Activated CD8-positive, alpha-beta memory T cell treated with anti-CD3 and anti-CD28 coated beads, Interleukin-2, amount 10 ng/mL, durations not matched to agents 7 days and 5 days (primary cell): Measurements from ENCODE around the gene ASL. TPM values are rescaled to one million over a fixed set of nuclear protein-coding genes. Genes with fewer than 3 reads are reported as not detected.
"Not testable (repeated sequence)": the region's sequence is repeated elsewhere in the genome, so short reads cannot be mapped to it uniquely, and the experiment has no call there.

Experiments used
- ATAC-seq: fragments of 150-1000 bp; cut with Tn5 transposase; one replicate; pipeline ENCODE4 v1.10.0; 2021; ENCODE audit warnings: moderate library complexity
- CTCF ChIA-PET: fragments of 350-600 bp; sonication (Branson Sonifier 250); formaldehyde crosslinking; loops from one replicate; lab custom pipeline; 2021; ENCODE audit warnings: antibody characterized with exemption; lab: Charles Lee
- DNase-seq: peaks from one replicate; pipeline ENCODE4 v3.0.0-alpha.2; 2020
- H3K27ac Mint-ChIP-seq: one replicate; pipeline ENCODE4 v1.8.0; 2021; ENCODE audit warnings: mild to moderate bottlenecking, mixed read lengths
- H3K27me3 Mint-ChIP-seq: one replicate; pipeline ENCODE4 v1.8.0; 2021; ENCODE audit warnings: mixed read lengths
- H3K36me3 Mint-ChIP-seq: one replicate; pipeline ENCODE4 v1.8.0; 2021; ENCODE audit warnings: mild to moderate bottlenecking, mixed read lengths
- H3K4me1 Mint-ChIP-seq: one replicate; pipeline ENCODE4 v1.8.0; 2021; ENCODE audit warnings: mixed read lengths
- H3K4me3 Mint-ChIP-seq: one replicate; pipeline ENCODE4 v1.8.0; 2021; ENCODE audit warnings: mild to moderate bottlenecking, moderate library complexity, mixed read lengths
- H3K9me3 Mint-ChIP-seq: one replicate; pipeline ENCODE4 v1.8.0; 2022; ENCODE audit warnings: low read depth, mixed read lengths
- total RNA-seq, 2 experiments: library from RNA; stranded (reverse); gene quantifications; one replicate each; pipeline ENCODE4 v1.2.3, GENCODE V29; 2021

The ASL gene
- total RNA-seq, 2 experiments from 2014 or later: 30.1 to 36.7 TPM

DNA sequence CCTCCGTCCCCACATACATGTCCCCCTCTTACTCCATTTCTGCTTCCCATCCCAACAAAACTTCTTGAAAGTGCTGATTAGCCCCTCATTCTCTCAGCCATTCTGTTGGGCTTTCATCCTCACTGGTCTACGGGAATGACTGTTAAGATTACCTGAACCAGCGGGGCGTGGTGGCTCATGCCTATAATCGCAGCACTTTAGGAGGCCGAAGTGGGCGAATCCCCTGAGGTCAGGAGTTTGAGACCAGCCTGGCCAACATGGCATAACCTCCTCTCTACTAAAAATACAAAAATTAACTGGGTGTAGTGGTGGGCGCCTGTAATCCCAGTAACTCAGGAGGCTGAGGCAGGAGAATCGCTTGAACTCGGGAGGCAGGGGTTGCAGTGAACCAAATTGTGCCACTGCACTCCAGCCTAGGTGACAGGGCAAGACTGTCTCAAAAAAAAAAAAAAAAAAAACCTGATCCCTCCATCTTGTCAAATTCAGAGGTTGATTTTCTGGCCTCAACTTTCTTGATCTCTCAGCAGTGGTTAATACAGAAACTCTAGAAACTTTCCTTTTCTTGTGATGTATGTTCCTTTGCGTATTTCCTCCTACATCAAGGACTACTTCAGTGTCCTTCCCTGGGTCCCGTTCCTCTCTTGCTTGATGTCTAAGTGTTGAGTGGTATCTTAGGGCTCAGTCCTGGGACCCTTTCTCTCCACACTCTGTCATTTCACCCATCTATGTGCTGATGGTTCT, 41.2 kb downstream of the ASL start:
- Mint-ChIP-seq H3K36me3 (peaks cover 18% of the 10 kb centered on the region), H3K4me3 (peak overlapping the region; percentile 60), H3K4me1 (peaks cover 36% of the 10 kb centered on the region)
- CTCF ChIA-PET, H3K9me3 Mint-ChIP-seq, H3K27ac Mint-ChIP-seq, H3K27me3 Mint-ChIP-seq, DNase-seq, ATAC-seq: not testable (repeated sequence)

DNA sequence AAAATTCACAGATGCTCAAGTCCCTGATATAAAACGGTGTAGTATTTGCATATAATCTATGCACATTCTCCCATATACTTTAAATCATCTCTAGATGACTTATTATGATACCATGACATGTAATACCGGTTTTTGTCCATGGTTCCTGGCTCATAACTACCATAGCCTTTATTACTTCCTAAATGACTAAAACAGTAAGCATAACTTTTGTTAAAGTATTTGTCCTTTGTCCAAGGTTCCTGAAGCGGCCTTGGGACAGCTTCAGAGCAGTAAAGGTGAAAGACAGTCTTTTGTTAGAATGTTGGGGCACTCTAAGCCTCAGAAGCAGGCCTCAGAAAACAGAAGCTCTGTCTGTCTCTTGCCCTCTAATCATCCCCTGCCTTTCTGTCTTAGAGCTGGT, 43.0 kb downstream of the ASL start:
- peaks cover 19% of the 10 kb centered on the region for H3K36me3 Mint-ChIP-seq
- H3K9me3 Mint-ChIP-seq: no peaks in the 10 kb centered on the region
- DNase-seq (no peak), ATAC-seq (no peak)
- H3K4me1 Mint-ChIP-seq: peaks cover 36% of the 10 kb centered on the region
- CTCF ChIA-PET: no interaction called here
- no peaks in the 10 kb centered on the region for H3K27me3 Mint-ChIP-seq
- no peak overlapping the region for H3K4me3 Mint-ChIP-seq
- no peak overlapping the region for H3K27ac Mint-ChIP-seq

DNA sequence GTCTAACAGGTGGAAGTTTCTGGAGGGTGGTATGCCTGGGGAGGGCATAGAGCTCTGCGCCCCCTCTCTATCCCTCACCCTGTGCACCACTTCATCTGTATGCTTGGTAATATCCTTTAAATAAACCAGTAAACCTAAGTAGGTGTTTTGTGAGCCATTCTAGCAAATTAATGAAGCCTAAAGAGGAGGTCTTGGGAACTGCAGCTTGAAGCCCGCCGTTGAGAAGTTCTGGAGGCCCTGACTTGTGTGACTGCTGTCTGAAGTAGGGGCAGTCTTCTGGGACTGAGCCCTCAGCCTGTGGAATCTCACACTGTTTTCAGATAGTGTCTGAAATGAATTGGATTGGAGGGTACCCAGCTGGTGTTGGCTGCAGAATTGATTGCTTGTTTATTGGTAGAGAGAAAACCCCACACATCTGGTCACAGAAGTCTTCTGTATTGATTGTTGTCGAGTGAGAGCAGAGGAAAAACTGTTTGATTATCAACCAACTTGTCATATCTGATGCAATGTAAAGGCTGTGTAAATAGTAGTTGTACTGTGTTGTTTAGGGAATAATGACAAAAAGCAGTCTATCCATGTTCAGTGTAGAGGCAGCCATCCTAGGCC, 43.7 kb downstream of the ASL start:
- H3K4me1 Mint-ChIP-seq: peaks cover 36% of the 10 kb centered on the region
- no peaks in the 10 kb centered on the region for H3K9me3 Mint-ChIP-seq
- no peaks in the 10 kb centered on the region for H3K27me3 Mint-ChIP-seq
- ATAC-seq: no peak
- DNase-seq: no peak
- H3K36me3 Mint-ChIP-seq: peaks cover 19% of the 10 kb centered on the region
- H3K4me3 Mint-ChIP-seq: no peak overlapping the region
- peak overlapping the region; percentile 21 for H3K27ac Mint-ChIP-seq
- CTCF ChIA-PET: no interaction called here

DNA sequence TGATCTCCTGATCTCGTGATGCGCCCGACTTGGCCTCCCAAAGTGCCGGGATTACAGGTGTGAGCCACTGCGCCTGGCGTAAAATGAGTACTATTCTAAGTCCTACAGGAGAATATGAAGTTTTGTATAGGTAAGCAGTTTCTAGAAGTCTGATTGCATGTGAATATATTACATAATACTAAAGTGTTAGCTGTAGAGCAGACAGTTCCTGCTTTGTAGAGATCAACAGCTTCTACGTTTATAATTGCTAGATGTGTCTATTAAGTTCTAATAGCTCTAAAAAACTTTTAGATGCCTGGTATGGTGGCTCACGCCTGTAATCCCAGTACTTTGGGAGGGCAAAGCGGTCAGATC, 47.5 kb downstream of the ASL start:
- Mint-ChIP-seq H3K27me3 (no peaks in the 10 kb centered on the region), H3K9me3 (no peaks in the 10 kb centered on the region), H3K4me3 (no peak overlapping the region), H3K4me1 (peaks cover 37% of the 10 kb centered on the region), H3K27ac (no peak overlapping the region), H3K36me3 (peaks cover 10% of the 10 kb centered on the region)
- CTCF ChIA-PET: no interaction called here
- no peak for ATAC-seq
- DNase-seq: no peak

DNA sequence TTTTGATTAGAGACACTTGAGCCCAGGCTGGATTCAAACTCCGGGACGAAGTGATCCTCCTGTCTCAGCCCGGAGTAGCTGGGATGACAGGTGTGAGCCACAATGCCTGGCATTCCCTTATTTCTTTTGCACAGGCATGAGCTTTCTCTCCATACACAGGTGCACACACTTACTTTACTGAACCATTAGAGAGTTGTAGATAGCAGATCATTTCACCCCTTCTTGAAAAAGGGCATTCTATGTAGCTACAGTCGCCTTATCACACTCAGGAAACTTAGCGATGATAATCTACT, 48.9 kb downstream of the ASL start:
- H3K27me3 Mint-ChIP-seq, H3K36me3 Mint-ChIP-seq, H3K27ac Mint-ChIP-seq, DNase-seq, H3K4me3 Mint-ChIP-seq, ATAC-seq, CTCF ChIA-PET, H3K9me3 Mint-ChIP-seq: not testable (repeated sequence)
- peaks cover 34% of the 10 kb centered on the region for H3K4me1 Mint-ChIP-seq

DNA sequence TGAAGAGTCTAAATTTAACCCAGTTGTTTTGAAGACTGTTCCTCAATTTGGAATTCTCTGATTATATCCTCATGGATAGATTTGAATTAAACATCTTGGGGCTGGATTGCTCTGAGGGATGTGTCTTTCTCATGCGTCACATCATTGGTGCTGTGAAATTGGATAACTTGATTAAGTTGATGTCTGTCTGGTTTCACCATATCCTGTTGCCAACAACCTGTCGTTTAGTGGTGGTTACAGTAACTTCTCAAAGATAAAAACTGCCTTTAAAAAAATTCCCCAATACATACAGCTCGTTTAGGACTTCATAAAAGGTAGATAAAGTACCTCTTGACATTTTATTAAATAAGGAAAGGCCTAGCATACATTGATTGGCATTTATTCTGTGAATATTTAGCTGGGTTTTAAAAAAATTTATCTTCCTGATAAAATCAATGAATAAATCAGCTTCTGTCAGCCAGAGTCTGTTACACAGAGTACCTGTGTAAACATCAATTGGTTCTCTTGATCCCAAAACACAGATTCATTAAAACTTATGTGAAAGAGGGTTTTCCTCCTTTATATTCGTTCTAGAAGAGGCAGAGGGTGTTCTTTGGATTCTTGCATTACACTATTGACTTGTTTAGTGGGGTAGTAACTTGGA, 49.6 kb downstream of the ASL start:
- no peak for ATAC-seq

DNA sequence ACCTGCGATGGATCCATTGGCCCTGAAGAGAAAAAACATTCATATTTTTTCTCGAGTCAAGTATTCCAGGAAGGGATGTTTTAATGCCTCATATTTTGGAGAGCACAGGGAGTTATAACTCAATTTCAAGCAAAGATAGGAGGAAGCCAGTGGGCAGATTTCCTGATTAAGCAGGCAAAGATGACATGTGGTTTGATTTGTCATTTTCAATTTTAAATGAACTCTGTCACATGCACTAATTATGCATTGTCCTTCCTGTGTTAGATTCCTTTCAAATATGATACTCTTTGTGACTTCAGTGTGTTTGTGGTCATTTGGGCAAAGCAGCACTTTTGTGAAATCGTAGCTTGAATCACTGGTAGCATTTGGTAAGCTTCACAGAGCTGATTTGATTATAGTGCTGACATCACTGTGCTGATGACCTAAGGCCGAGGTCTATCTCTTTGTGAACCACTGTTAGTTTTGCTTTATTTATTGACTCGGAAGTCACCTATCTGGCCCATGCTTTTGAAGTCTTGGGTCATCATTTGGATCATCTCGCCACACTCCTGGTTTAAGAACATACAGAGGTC, 50.2 kb downstream of the ASL start:
- CTCF ChIA-PET: interaction anchor here (0.8 kb wide), 1 partner anchor 12 kb away, joined by 3 read pairs; the partner anchor contains the start of gene CRCP
- Mint-ChIP-seq H3K4me1 (peaks cover 34% of the 10 kb centered on the region), H3K36me3 (peaks cover 13% of the 10 kb centered on the region), H3K27ac (peak overlapping the region; percentile 56)
- DNase-seq, H3K27me3 Mint-ChIP-seq, H3K9me3 Mint-ChIP-seq, H3K4me3 Mint-ChIP-seq: not testable (repeated sequence)
- ATAC-seq: peak; percentile 23

More for the DNA sequence above, 49.6 kb downstream of the ASL start:
- CTCF ChIA-PET: no interaction called here
- peaks cover 9% of the 10 kb centered on the region for H3K36me3 Mint-ChIP-seq
- DNase-seq: no peak
- H3K4me1 Mint-ChIP-seq: peaks cover 36% of the 10 kb centered on the region
- no peaks in the 10 kb centered on the region for H3K9me3 Mint-ChIP-seq
- no peak overlapping the region for H3K4me3 Mint-ChIP-seq
- H3K27me3 Mint-ChIP-seq: no peaks in the 10 kb centered on the region
- H3K27ac Mint-ChIP-seq: peak overlapping the region; percentile 37

DNA sequence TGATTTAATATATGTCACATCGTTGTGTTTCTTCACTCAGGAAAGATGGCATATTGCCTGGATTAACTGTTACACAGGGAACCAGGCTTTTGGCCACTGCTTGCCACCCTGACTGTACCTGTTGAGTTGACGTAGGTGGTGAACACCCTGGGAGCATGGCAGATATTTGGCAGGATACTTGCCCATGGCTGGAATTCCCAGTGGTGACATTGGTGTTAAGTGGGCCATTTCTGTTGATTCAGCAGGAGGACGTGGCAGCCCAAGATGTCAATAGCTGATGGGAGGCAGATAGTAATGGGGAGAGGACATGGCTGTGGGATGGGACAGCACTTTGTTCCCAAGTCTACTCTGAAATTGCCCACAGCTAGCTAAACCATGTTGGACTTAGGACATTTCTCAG, 51.6 kb downstream of the ASL start:
- H3K27ac Mint-ChIP-seq, DNase-seq, CTCF ChIA-PET, H3K27me3 Mint-ChIP-seq, H3K4me3 Mint-ChIP-seq, H3K9me3 Mint-ChIP-seq, ATAC-seq: not testable (repeated sequence)
- peaks cover 21% of the 10 kb centered on the region for H3K36me3 Mint-ChIP-seq
- H3K4me1 Mint-ChIP-seq: peaks cover 34% of the 10 kb centered on the region

DNA sequence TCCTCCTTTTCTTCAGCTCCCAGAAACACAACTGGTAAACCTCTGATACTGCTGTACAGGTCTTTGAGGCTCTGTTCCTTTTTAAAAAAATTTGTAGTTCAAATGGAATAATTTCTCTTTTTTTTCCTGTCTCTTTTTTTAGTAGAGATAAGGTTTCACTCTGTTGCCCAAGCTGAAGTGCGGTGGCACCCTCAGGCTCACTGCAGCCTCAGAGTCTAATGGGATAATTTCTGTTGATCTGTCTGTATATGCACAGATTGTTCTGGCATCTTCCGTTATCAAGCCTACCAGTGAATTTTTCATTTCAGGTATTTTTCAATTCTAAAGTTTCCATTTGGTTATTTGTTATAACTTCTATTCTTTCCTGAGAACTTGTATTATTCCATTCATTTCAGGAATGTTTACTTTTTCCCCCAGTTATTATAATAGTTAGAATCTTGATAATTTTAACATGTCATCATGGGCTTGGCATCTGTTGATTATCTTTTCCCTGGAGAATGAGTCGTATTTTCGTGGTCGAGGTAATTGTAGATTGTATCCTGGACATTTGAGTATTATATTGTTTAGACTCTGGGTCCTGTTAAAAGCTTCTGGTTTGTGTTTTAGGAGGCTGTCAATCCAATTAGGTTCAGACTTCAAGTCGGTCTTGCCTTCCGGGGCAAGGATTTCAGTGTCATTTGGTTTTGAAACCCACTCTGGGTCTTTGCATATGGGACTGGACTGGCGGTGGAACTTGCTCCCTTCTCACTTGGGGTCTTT, 63.6 kb downstream of the ASL start:
- CTCF ChIA-PET: interaction anchor here (0.7 to 0.9 kb wide), 2 partner anchors 108 to 765 kb away, joined by 3 to 4 read pairs; no protein-coding TSS in a partner anchor
- H3K4me1 Mint-ChIP-seq: no peaks in the 10 kb centered on the region
- no peak overlapping the region for H3K4me3 Mint-ChIP-seq

DNA sequence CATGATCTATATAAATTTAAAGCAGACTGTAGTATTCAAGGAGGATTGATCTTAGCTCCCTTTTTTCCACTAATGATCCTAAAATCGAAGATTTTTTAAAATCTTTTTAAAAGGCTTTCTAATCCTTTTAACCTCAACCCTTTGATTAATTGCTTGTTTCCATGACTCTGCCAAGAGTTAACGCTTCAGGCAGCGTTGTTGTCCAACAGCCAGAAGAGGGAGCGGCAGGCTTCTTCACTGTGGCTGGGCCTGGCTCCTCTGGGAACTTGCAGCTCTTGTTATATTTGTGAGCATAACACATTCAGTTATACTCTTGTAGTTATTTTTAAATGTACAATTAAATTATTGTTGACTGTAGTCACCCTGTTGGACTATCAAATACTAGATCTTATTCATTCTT, 65.3 kb downstream of the ASL start:
- H3K4me3 Mint-ChIP-seq: no peak overlapping the region
- DNase-seq (no peak), ATAC-seq (no peak)
- peaks cover 57% of the 10 kb centered on the region for H3K36me3 Mint-ChIP-seq
- H3K27ac Mint-ChIP-seq: no peak overlapping the region
- H3K9me3 Mint-ChIP-seq: no peaks in the 10 kb centered on the region
- H3K27me3 Mint-ChIP-seq: no peaks in the 10 kb centered on the region
- H3K4me1 Mint-ChIP-seq: no peaks in the 10 kb centered on the region
- CTCF ChIA-PET: no interaction called here

More for the DNA sequence above, 63.6 kb downstream of the ASL start:
- H3K27ac Mint-ChIP-seq: no peak overlapping the region
- DNase-seq: no peak
- H3K36me3 Mint-ChIP-seq: peaks cover 60% of the 10 kb centered on the region
- no peak for ATAC-seq
- no peaks in the 10 kb centered on the region for H3K27me3 Mint-ChIP-seq
- H3K9me3 Mint-ChIP-seq: no peaks in the 10 kb centered on the region

DNA sequence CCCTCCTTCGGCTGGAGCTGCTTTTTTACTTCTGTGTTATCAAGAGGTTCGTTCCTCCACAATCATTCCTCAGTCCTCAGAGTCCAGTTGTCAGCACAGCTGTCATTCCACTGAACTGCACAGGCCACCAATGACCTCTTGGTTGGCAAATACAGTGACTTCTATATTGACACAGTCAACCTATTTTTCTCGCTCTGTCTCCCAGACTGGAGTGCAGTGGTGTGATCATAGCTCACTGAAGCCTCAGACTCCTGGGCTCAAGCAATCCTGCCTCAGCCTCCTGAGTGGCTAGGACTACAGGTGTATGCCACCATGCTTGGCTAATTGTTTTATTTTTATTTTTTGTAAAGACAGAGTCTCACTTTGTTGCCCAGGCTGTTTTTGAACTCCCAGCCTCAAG, 66.7 kb downstream of the ASL start:
- Mint-ChIP-seq H3K9me3 (no peaks in the 10 kb centered on the region), H3K4me1 (peaks cover 5% of the 10 kb centered on the region), H3K27ac (no peak overlapping the region), H3K36me3 (peaks cover 57% of the 10 kb centered on the region), H3K4me3 (no peak overlapping the region), H3K27me3 (no peaks in the 10 kb centered on the region)
- no peak for ATAC-seq
- no peak for DNase-seq
- CTCF ChIA-PET: no interaction called here

DNA sequence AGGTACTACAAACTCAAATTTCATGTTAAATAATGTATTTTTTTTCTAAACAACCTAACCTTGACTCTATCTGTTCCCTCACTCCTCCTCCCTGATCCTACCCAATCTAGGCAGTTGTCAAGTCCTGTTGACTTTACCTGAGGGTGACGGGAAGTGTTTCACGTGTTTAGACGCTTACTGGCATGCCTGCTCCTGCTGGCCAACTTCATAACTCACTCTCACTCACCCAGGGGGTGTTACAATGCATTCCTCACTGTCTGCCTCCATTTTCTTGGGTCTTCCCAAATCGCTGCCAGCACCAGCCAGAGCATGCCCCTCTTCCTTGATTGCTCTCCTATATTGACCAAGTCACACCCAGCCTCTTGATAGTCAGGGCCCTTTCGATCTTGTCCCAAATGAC, 67.4 kb downstream of the ASL start:
- Mint-ChIP-seq H3K27me3 (no peaks in the 10 kb centered on the region), H3K9me3 (no peaks in the 10 kb centered on the region), H3K4me3 (no peak overlapping the region), H3K27ac (no peak overlapping the region), H3K4me1 (peaks cover 10% of the 10 kb centered on the region), H3K36me3 (peaks cover 54% of the 10 kb centered on the region)
- ATAC-seq (no peak), DNase-seq (no peak)
- CTCF ChIA-PET: no interaction called here
